Astrocyte of the spinal cord (primary cell): ENCODE results near the gene MYOZ3.
A peak's percentile ranks its signal among the peaks of the same experiment; 100 is the strongest.

Experiments used
- DNase-seq: peaks from one replicate; pipeline ENCODE4 v3.0.0; 2011; ENCODE audit warnings: low read depth, low spot score
- H3K4me3 ChIP-seq: 2 replicates; pipeline ENCODE4 v1.5.1; 2011; ENCODE audit warnings: low read depth, mild to moderate bottlenecking, low read length, moderate library complexity
- in situ Hi-C: cut with HindIII; loops from 2 replicates; pipeline ENCODE4 v1.10.0; 2017; ENCODE audit warnings: low sequenced_read_pairs
- TF ChIP-seq, protein P1 (sequence below): IDR thresholded peaks from 2 replicates; pipeline ENCODE4 v1.5.1; 2012; ENCODE audit warnings: low read depth, mild to moderate bottlenecking, low read length, inconsistent platforms

Gene MYOZ3

DNA sequence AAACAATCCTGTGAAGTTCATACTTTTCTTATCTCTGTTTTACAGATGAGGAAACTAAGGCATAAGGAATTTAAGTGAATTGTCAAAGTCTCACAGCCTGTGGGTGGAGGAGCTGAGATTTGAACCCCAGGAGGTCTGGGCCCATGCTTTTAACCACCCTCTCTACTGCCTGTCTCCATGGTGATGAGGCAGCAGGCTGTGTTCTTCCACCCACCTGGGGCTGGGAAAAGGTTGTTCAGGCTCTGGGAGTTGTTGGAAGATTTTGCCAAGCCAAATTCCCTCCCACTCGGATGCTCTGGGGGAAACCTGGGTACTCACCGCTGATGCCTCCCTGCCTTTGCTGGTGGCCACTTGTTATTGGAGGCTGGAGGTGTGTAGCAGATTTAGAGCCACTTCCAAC, 38.9 kb upstream of the MYOZ3 start:
- DNase-seq: no peak
- H3K4me3 ChIP-seq: no peak overlapping the region
- in situ Hi-C loops: no loop called here
- TF ChIP-seq, protein P1, sequence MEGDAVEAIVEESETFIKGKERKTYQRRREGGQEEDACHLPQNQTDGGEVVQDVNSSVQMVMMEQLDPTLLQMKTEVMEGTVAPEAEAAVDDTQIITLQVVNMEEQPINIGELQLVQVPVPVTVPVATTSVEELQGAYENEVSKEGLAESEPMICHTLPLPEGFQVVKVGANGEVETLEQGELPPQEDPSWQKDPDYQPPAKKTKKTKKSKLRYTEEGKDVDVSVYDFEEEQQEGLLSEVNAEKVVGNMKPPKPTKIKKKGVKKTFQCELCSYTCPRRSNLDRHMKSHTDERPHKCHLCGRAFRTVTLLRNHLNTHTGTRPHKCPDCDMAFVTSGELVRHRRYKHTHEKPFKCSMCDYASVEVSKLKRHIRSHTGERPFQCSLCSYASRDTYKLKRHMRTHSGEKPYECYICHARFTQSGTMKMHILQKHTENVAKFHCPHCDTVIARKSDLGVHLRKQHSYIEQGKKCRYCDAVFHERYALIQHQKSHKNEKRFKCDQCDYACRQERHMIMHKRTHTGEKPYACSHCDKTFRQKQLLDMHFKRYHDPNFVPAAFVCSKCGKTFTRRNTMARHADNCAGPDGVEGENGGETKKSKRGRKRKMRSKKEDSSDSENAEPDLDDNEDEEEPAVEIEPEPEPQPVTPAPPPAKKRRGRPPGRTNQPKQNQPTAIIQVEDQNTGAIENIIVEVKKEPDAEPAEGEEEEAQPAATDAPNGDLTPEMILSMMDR: no peak

DNA sequence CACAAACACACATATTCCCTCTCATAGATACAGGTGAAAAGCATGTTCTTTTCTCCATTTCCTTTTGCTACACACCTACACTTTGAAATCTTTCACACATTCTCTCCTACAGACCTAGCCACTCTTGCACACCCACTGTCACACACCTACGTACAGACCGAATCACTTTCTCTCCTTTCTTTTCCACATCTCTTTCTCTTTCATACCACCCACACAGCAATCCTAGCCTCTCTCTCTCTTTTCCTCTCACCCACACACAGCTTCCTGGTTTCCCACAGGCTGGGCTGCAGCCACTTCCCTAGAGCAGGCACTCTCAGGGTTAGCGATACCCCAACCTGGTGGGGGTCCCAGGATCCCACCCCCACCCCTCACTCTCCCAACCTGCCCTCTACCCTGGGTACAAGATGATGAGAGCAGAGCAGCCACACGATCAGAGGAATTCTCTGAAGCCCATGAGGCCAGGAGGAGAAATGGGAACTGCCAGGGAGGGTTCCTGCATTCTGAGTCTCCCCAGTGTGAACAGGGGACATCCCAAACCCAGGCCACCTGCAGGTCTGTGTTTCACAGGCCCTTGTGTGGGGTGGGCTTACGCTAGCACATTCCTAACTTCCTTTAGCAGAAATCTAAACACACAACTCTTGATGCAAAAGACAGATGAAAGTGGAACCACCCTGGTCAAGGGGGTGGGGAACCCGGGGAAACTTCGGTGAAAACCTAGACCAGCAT, 37.7 kb upstream of the MYOZ3 start:
- no peak for DNase-seq
- H3K4me3 ChIP-seq: no peak overlapping the region
- TF ChIP-seq, protein P1: no peak
- in situ Hi-C loops: no loop called here

DNA sequence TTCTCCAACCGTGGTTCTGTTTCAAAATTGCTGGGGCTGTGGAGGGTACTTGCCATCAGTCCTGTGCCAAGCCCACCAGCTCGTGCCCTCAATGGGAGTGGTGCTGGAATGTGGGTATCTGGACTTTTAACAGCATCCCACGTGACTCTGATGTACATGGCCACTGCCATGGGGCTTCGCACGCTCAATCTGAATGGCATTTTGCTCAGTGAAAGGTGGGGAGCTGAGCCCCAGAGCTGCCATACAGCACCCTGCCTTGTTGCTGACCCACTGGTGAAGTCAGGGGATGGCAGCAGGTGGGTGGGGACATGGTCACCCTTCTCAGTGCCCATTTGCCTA, 37.2 kb upstream of the MYOZ3 start:
- no peak for DNase-seq
- TF ChIP-seq, protein P1: no peak
- in situ Hi-C loops: no loop called here
- no peak overlapping the region for H3K4me3 ChIP-seq

DNA sequence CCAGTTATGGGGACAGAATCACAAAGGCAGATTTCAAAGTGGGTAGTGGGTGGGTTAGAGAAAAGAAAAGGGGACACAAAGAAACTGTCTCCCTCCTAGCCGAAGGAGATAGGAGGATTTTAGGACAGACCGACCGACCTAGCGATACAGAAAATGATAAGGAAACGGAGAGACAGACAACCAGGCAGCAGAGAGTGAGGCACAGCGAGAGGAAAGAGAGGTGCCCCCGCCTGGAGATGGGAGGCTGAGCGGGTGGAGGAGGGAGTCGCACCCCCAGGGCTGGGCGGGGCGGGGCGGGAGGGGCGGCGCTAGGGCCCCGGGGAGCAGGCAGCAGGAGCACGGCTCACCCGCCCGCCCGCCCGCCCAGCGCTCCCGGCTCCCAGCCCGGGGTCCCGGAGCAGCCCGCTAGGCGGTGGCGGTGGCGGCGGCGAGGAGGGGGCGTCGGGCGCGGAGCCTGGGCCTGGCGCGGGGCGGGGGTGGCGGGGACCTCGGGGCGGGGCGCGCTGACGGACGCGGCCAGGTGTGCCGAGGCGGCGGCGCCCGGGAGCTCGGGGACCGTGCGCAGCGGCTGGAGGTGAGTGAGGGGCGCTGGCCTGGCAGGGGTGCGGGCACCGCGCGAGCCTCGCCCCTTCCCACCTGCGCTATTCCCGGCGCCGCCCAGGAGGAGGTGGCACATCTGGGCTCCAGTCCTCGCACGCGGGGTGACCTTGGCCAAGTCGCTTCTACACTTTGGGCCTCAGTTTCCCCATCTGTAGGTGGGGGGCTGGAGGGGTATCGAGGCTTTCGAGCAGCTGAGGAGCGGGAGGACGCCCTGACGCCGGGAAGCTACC, 36.5 kb upstream of the MYOZ3 start:
- in situ Hi-C loops: no loop called here
- H3K4me3 ChIP-seq: peak overlapping the region; percentile 61
- no peak for DNase-seq
- TF ChIP-seq, protein P1: no peak

DNA sequence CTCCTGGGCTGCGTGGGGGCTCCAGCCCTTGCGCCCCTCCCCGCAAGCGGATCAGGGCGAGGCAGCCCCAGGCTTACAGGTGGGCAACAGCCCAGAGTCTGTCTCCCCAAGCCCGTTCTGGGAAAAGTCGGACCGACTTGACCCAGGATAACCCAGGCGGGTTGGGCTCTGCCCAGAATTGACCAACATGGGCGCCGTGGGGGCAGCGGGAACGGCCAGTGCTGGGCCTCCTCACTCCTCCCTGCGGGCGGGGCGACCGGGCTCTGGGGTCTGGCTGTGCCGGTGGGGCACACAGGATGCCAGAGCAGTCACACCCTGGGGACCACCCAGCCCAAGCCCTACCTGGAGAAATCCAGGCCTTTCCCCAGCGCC, 35.9 kb upstream of the MYOZ3 start:
- peak overlapping the region; percentile 61 for H3K4me3 ChIP-seq
- in situ Hi-C loops: no loop called here
- TF ChIP-seq, protein P1: no peak
- no peak for DNase-seq

DNA sequence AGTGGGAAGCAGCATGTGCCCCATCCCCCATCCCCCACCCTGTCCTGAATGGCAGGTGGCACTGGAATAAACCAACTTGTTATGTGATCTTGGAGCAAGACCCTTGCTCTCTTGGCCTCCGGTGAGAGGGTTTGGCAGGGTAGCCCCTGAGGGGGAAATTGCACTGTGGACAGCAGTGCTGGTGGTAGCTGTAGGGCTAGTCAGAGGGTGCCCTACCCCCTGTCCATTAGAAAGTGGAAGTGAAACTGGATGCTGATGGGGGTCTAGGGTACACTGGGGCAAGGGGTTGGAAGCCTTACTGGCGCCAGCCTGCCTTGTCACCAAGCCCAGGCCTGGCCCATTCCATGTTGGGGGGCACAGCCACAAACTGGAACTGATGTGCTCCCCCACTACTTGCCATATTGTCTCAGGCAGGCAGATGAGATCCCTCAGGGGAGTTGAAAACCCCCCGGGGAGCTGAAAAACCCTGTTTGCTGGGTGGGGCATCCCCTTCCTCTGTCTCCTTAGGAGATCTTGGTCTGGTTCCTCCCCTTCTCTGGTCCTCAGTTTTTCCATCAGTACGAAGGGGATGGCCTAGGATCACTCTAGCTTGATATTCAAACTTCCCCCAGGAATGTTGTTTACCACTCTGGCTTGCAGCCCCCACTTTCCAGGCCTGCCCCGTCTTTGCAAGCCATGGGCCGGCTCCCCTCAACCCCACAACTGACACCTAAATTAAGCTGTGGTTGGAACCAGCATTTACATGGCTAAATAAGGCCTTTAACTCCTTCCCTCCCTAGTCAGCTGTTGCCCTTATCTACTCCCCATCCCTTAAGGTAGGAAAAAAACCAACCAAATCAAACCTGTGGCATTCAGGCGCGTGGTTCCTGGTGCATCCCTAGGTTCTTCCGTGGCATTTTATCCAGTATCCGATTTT, 35.0 kb upstream of the MYOZ3 start:
- DNase-seq: no peak
- in situ Hi-C loops: no loop called here
- H3K4me3 ChIP-seq: peak overlapping the region; percentile 61
- TF ChIP-seq, protein P1: no peak
